Upper lobe of left lung (tissue), 4 donors: ENCODE measurements around the gene ANKRD40CL.

Experiments used
- EP300 ChIP-seq, 4 donors: sonication (generic); formaldehyde crosslinking; IDR thresholded peaks; one replicate each; pipeline ENCODE4 v1.5.1; 2017; ENCODE audit warnings: antibody characterized with exemption in 4 of 4, control low read depth in 2 of 4
- TF ChIP-seq, protein P1 (sequence below), 6 experiments: fragments of 450-650 bp in 4 of 6; fragments of 200-600 bp in 2 of 6; sonication (generic) in 2 of 6; IDR thresholded peaks; one replicate each; pipeline ENCODE4 v1.5.1; 2016 to 2019; ENCODE audit warnings: antibody characterized with exemption in 6 of 6

DNA sequence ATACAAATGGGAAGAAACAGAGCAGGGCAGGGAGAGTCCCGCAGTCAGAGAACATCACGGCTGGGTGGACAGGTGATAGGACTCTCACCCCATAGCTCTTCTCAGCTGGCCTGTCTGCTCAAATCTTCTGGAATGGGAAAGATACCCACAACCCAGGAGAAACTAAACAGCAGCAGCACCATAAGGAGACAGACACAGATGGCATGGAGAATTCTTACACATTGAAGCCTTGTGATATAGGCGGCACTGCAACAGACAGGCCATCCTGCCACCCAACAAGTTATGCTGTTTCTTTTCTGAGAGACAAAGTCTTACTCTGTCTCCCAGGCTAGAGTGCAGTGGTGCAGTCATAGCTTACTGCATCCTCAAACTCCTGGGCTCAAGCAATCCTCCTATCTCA lies 8.6 kb upstream of the ANKRD40CL start:
- TF ChIP-seq EP300 (IDR thresholded peaks at IDR 0.05) = no peak
- TF ChIP-seq, protein P1, sequence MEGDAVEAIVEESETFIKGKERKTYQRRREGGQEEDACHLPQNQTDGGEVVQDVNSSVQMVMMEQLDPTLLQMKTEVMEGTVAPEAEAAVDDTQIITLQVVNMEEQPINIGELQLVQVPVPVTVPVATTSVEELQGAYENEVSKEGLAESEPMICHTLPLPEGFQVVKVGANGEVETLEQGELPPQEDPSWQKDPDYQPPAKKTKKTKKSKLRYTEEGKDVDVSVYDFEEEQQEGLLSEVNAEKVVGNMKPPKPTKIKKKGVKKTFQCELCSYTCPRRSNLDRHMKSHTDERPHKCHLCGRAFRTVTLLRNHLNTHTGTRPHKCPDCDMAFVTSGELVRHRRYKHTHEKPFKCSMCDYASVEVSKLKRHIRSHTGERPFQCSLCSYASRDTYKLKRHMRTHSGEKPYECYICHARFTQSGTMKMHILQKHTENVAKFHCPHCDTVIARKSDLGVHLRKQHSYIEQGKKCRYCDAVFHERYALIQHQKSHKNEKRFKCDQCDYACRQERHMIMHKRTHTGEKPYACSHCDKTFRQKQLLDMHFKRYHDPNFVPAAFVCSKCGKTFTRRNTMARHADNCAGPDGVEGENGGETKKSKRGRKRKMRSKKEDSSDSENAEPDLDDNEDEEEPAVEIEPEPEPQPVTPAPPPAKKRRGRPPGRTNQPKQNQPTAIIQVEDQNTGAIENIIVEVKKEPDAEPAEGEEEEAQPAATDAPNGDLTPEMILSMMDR (IDR thresholded peaks at IDR 0.05) = no peak
